Neural crest cell (in vitro differentiated cells): ENCODE measurements around the gene PCGF3. TPM values are rescaled to one million over a fixed set of nuclear protein-coding genes. Genes with fewer than 3 reads are reported as not detected.

ENCODE experiments used
- DNase-seq: peaks from one replicate; pipeline ENCODE4 v3.0.0; 2021; ENCODE audit warnings: low read depth, mixed read lengths, low spot score
- H3K27ac Mint-ChIP-seq: one replicate; pipeline ENCODE4 v1.8.0; 2021; ENCODE audit warnings: mild to moderate bottlenecking, mixed read lengths; ENCODE audit not compliant: unreplicated experiment
- H3K27me3 Mint-ChIP-seq: 2 replicates; pipeline ENCODE4 v1.8.0; 2021; ENCODE audit warnings: low read depth, mild to moderate bottlenecking, mixed read lengths
- H3K36me3 Mint-ChIP-seq: 2 replicates; pipeline ENCODE4 v1.8.0; 2021; ENCODE audit warnings: low read depth, mild to moderate bottlenecking, mixed read lengths
- H3K4me1 Mint-ChIP-seq: 2 replicates; pipeline ENCODE4 v1.8.0; 2021; ENCODE audit warnings: mixed read lengths
- H3K4me3 Mint-ChIP-seq: one replicate; pipeline ENCODE4 v1.8.0; 2021; ENCODE audit warnings: mild to moderate bottlenecking, mixed read lengths
- H3K9me3 Mint-ChIP-seq: 2 replicates; pipeline ENCODE4 v1.8.0; 2021; ENCODE audit warnings: mixed read lengths
- total RNA-seq: library from RNA; stranded (reverse); gene quantifications from 2 replicates; pipeline ENCODE4 v1.2.1, GENCODE V29; 2021
- TF ChIP-seq, protein P1 (sequence below): fragments of 200-600 bp; sonication (generic); conservative IDR thresholded peaks from 2 replicates; pipeline ENCODE4 v1.5.0; 2021; ENCODE audit warnings: antibody characterized with exemption, mild to moderate bottlenecking

Gene PCGF3
- total RNA-seq, 1 donor from 2014 or later = 58.5 TPM

DNA sequence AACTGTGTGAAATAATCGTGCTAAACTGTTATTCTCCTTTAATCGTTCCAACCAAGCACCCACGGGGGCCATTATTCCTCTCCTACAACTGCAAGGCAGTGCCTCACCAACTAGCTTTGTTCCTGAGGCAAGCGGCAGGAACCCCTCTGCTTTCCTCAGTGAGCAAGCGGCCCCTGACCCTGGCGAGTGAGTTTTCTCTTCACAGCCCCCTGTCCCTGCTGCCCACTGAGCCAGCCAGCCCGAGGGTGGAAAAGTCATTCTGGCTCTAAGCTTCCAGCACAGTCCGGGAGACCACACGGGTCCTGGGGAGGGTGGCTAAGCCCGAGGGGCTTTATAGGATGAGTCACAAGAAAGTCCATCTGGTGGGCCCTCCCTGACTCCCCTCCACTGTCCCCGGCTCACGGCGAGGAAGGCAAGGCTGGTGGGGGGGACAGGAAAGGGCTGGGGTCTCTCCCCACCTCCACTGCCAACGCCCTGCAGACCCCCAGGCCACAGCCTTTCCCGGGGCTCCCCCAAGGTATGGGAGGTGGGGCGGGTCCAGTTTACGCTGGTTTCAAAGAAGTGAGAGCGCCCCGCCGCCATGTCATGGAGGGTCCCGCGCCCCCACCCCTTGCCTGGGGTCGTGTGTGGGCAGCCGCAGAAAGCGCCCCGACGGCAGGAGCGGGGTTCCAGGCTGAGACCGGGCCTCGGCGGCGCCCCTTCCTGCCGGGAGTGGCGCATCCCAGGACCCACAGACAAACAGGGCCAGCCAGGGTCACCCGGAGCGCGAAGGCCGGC is 75.3 kb downstream of the PCGF3 start:
- H3K36me3 Mint-ChIP-seq = peaks cover 32% of the 10 kb centered on the region
- peaks cover 22% of the 10 kb centered on the region for H3K27me3 Mint-ChIP-seq
- H3K9me3 Mint-ChIP-seq = peaks cover 3% of the 10 kb centered on the region
- H3K4me3 Mint-ChIP-seq = peak overlapping the region; percentile 96
- no peak for DNase-seq
- TF ChIP-seq, protein P1, sequence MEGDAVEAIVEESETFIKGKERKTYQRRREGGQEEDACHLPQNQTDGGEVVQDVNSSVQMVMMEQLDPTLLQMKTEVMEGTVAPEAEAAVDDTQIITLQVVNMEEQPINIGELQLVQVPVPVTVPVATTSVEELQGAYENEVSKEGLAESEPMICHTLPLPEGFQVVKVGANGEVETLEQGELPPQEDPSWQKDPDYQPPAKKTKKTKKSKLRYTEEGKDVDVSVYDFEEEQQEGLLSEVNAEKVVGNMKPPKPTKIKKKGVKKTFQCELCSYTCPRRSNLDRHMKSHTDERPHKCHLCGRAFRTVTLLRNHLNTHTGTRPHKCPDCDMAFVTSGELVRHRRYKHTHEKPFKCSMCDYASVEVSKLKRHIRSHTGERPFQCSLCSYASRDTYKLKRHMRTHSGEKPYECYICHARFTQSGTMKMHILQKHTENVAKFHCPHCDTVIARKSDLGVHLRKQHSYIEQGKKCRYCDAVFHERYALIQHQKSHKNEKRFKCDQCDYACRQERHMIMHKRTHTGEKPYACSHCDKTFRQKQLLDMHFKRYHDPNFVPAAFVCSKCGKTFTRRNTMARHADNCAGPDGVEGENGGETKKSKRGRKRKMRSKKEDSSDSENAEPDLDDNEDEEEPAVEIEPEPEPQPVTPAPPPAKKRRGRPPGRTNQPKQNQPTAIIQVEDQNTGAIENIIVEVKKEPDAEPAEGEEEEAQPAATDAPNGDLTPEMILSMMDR = no peak
- peak overlapping the region; percentile 97 for H3K27ac Mint-ChIP-seq
- H3K4me1 Mint-ChIP-seq = peaks cover 51% of the 10 kb centered on the region

DNA sequence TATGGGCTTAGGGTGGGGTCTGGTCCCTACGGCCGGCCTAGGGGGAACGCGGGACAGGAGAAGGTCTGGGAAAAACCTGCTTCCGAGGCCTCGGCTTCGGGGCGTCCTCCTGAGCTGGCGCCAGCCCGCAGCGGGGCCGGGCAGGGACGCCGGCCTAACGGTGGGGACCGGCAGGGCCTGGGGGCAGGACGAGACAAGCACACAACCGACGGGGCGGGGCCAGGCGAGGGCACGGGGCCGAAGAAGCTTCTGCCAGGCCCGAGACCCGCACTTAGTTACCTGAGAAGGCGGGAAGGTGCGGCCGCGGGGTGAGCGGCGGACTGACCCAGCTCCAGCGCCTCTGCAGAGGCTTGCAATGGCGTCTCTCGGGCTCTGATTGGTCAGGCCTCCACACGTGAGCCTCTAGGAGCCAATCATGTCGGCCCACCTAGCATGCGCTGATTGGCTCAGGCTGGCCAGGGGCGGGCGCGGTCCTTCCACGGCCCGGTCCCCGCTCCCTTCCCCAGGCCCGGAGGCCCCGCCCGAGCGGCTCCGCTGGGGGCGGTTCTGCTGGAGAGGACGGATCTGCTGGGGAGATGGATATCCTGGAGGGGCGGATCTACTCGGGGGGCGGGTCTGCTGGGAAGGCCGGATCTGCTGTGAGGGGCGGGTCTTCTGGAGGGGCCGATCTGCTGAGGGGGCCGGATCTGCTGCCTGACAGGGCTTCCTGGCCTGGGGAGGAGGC is 76.0 kb downstream of the PCGF3 start:
- H3K9me3 Mint-ChIP-seq = peaks cover 3% of the 10 kb centered on the region
- H3K4me3 Mint-ChIP-seq = peak overlapping the region; percentile 96
- peaks cover 27% of the 10 kb centered on the region for H3K36me3 Mint-ChIP-seq
- peak; percentile 96 for DNase-seq
- H3K4me1 Mint-ChIP-seq = peaks cover 49% of the 10 kb centered on the region
- H3K27me3 Mint-ChIP-seq = peaks cover 22% of the 10 kb centered on the region
- peak overlapping the region; percentile 97 for H3K27ac Mint-ChIP-seq
- TF ChIP-seq, protein P1 = no peak

DNA sequence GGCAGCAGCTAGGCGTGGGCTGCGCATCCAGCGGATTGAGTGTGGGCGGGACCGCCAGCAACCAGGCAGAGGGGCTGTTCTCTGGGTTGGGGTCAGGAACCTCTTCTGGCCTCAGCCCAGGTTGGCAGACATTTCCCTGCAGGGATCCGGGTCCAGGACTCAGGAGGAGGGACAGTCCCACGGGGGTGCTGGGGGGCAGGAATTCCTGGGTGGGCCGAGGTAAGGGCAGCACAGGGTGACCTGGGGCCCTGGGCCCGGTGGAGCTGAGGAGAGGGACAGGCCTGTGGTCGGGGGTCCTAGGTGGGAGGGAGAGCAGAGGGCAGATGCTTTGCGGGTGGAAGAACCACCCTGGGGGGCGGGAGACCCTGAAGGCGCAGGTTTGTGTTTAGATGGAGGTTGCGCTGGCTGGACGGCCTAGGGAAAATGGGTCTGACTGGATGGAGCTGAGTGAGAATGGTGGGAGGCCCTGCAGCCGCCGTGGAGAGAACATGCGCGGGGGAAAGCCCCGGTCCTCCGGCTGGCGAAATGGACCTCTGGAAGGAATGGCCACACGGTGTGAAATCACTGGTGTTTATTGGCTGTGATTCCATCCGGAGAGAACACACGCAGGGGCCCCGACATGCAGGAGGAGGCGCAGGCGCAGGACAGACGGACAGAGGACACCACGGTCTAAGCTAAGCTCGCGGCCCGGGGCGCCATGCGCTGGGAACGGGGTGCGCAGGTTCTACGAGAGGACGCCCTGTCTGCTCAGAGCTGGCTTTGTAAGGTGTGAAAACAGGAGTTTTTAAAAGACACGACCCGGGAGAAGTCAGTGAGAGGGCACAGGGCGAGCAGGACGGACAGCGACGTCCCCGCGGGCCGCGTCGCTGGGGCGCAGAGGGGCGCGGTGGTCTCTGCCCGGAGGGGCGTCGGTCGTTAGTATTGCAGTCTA is 79.0 kb downstream of the PCGF3 start:
- no peak for DNase-seq
- no peak overlapping the region for H3K27ac Mint-ChIP-seq
- TF ChIP-seq, protein P1 = no peak
- no peaks in the 10 kb centered on the region for H3K9me3 Mint-ChIP-seq
- H3K4me3 Mint-ChIP-seq = peak overlapping the region; percentile 64
- H3K36me3 Mint-ChIP-seq = peaks cover 10% of the 10 kb centered on the region
- H3K27me3 Mint-ChIP-seq = peaks cover 24% of the 10 kb centered on the region
- peaks cover 33% of the 10 kb centered on the region for H3K4me1 Mint-ChIP-seq

DNA sequence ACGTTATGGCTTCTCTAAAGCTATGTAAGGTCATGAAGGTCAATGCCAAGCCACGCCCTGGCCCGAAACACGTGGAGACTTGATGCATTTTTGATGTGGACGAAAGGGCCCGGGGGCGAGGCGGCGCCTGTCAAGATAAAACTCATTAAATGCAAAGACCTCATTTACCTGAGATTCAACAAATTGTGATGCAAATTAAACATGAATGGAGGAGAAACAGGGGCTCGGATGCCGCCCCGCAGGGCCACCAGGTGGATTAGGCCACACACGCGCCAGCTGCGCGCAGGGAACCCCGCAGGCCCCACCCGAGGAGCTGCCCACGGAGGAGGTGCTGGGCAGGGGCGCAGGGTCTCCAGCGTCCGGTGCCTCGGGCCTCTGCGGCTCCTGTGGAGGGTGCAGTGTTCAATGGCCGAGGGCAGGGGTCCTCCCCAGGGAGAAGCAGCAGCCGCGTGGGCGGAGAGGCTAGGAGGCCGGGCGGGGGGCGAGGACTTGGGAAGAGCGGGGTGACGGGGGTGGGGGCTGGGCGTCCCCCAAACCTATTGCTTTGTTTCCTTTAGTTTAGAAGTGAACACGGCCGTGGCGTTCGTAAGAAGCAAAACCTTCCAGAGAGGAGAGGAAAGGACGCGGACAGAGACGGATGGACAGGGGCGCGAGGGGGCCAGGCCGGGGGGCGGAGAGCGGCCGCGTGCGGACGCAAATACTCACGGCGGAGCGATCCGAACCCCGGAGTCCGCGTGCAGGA is 79.9 kb downstream of the PCGF3 start:
- Mint-ChIP-seq H3K9me3 (no peaks in the 10 kb centered on the region), H3K27ac (no peak overlapping the region), H3K36me3 (peaks cover 3% of the 10 kb centered on the region), H3K27me3 (peaks cover 24% of the 10 kb centered on the region), H3K4me1 (peaks cover 24% of the 10 kb centered on the region), H3K4me3 (peak overlapping the region; percentile 64)
- no peak for DNase-seq
- TF ChIP-seq, protein P1 = no peak
